IMR-90 (cell line): Measurements from ENCODE around the gene C19orf53. TPM values are rescaled to one million over a fixed set of nuclear protein-coding genes. Genes with fewer than 3 reads are reported as not detected.

Source experiments
- ATAC-seq: fragments of 200-7000 bp; cut with Tn5 transposase; 2 replicates; pipeline ENCODE4 v1.9.1; 2020; ENCODE audit warnings: low read depth, mild to moderate bottlenecking, moderate library complexity
- BruUV-seq: library from RNA; stranded (reverse); fragments of 400-500 nt; replicated peaks from 2 replicates; lab custom pipeline; 2021; lab: Mats Ljungman, UMichigan
- CTCF ChIA-PET: fragments of 300-600 bp; formaldehyde crosslinking; extraction: SDS; loops from one replicate; lab custom pipeline; 2021; ENCODE audit warnings: antibody characterized with exemption; lab: Yijun Ruan, JAX
- POLR2A ChIA-PET: fragments of 300-600 bp; sonication (Branson Sonifier 250); formaldehyde crosslinking; loops from one replicate; lab custom pipeline; 2022; ENCODE audit warnings: antibody characterized with exemption; ENCODE audit not compliant: unreplicated experiment; lab: Charles Lee
- DNase-seq: peaks from one replicate; pipeline ENCODE4 v3.0.0; 2013
- H2AFZ ChIP-seq: replicated peaks from 2 replicates; pipeline ENCODE3; 2013; ENCODE audit warnings: low read length, mild to moderate bottlenecking; ENCODE audit not compliant: poor library complexity
- H2AK5ac ChIP-seq: 2 replicates; pipeline ENCODE4 v1.6.1; 2013; ENCODE audit warnings: low read depth, low read length, inconsistent platforms
- H2AK9ac ChIP-seq: replicated peaks from 2 replicates; pipeline ENCODE3; 2013; ENCODE audit warnings: mild to moderate bottlenecking, low read depth, low read length, moderate library complexity; ENCODE audit not compliant: poor library complexity
- H2BK120ac ChIP-seq: 2 replicates; pipeline ENCODE4 v1.6.1; 2013; ENCODE audit warnings: low read depth, low read length, inconsistent platforms
- H2BK15ac ChIP-seq: 3 replicates; pipeline ENCODE4 v1.6.1; 2013; ENCODE audit warnings: low read depth, low read length, inconsistent platforms
- H2BK20ac ChIP-seq: 2 replicates; pipeline ENCODE4 v1.6.1; 2013; ENCODE audit warnings: low read depth, mild to moderate bottlenecking, inconsistent platforms, low read length, moderate library complexity
- H2BK5ac ChIP-seq: 2 replicates; pipeline ENCODE4 v1.6.1; 2013; ENCODE audit warnings: mild to moderate bottlenecking, low read depth, low read length, inconsistent platforms; ENCODE audit not compliant: poor library complexity, severe bottlenecking
- H3K14ac ChIP-seq: replicated peaks from 2 replicates; pipeline ENCODE4 v1.6.1; 2013; ENCODE audit warnings: low read depth, low read length, inconsistent platforms
- H3K18ac ChIP-seq: 2 replicates; pipeline ENCODE4 v1.6.1; 2013; ENCODE audit warnings: low read depth, low read length, control low read depth
- H3K23ac ChIP-seq: 2 replicates; pipeline ENCODE4 v1.6.1; 2013; ENCODE audit warnings: low read depth, low read length, inconsistent platforms
- H3K27ac ChIP-seq: 2 replicates; pipeline ENCODE4 v1.5.1; 2013; ENCODE audit warnings: mild to moderate bottlenecking, control low read depth, low read length; ENCODE audit not compliant: insufficient read depth
- H3K27me3 ChIP-seq: 2 replicates; pipeline ENCODE4 v1.6.1; 2013; ENCODE audit warnings: low read length; ENCODE audit not compliant: control insufficient read depth, insufficient read depth
- H3K36me3 ChIP-seq: 2 replicates; pipeline ENCODE4 v1.6.1; 2013; ENCODE audit warnings: low read length, mixed read lengths; ENCODE audit not compliant: control insufficient read depth, insufficient read depth
- H3K4ac ChIP-seq: 2 replicates; pipeline ENCODE4 v1.6.1; 2013; ENCODE audit warnings: low read depth, low read length, inconsistent platforms
- H3K4me1 ChIP-seq: 2 replicates; pipeline ENCODE4 v1.6.1; 2013; ENCODE audit warnings: low read length, mixed read lengths; ENCODE audit not compliant: control insufficient read depth, insufficient read depth
- H3K4me2 ChIP-seq: 2 replicates; pipeline ENCODE4 v1.6.1; 2013; ENCODE audit warnings: low read depth, mild to moderate bottlenecking, control low read depth, low read length, moderate library complexity
- H3K4me3 ChIP-seq: 2 replicates; pipeline ENCODE4 v1.5.1; 2013; ENCODE audit warnings: low read depth, mild to moderate bottlenecking, control low read depth, low read length, moderate library complexity; ENCODE audit not compliant: insufficient read depth
- H3K56ac ChIP-seq: 2 replicates; pipeline ENCODE4 v1.6.1; 2013; ENCODE audit warnings: low read length, inconsistent platforms; ENCODE audit not compliant: insufficient read depth; ENCODE audit errors: extremely low read depth
- H3K79me1 ChIP-seq, 2 experiments: 2 replicates each; pipeline ENCODE4 v1.6.1; 2013; ENCODE audit warnings: low read length in 2 of 2, inconsistent platforms in 1 of 2, low read depth in 1 of 2
- H3K9ac ChIP-seq: 2 replicates; pipeline ENCODE4 v1.6.1; 2013; ENCODE audit warnings: low read depth, low read length, control low read depth
- H3K9me1 ChIP-seq: 2 replicates; pipeline ENCODE4 v1.6.1; 2013; ENCODE audit warnings: low read length, inconsistent platforms; ENCODE audit not compliant: insufficient read depth
- H3K9me3 ChIP-seq: 2 replicates; pipeline ENCODE4 v1.6.1; 2013; ENCODE audit warnings: low read length; ENCODE audit not compliant: control insufficient read depth, insufficient read depth
- H4K20me1 ChIP-seq: 2 replicates; pipeline ENCODE4 v1.6.1; 2013; ENCODE audit warnings: low read length, inconsistent platforms; ENCODE audit not compliant: insufficient read depth
- H4K5ac ChIP-seq: 2 replicates; pipeline ENCODE4 v1.6.1; 2013; ENCODE audit warnings: mild to moderate bottlenecking, low read depth, low read length, control low read depth
- H4K8ac ChIP-seq, 2 experiments: 2 replicates each; pipeline ENCODE4 v1.6.1; 2013; ENCODE audit warnings: low read depth in 2 of 2, low read length in 2 of 2, control low read depth in 1 of 2, inconsistent platforms in 1 of 2
- H4K91ac ChIP-seq: 2 replicates; pipeline ENCODE4 v1.6.1; 2013; ENCODE audit warnings: low read depth, low read length, inconsistent platforms; ENCODE audit not compliant: insufficient read depth
- BHLHE40 ChIP-seq: fragments of 150-350 bp; IDR thresholded peaks from 2 replicates; pipeline ENCODE4 v1.6.1; 2016; ENCODE audit warnings: mild to moderate bottlenecking, low read depth, low read length
- CEBPB ChIP-seq: IDR thresholded peaks from 2 replicates; pipeline ENCODE4 v1.6.1; 2012; ENCODE audit warnings: low read depth, low read length, improper control_type of control experiment
- CHD1 ChIP-seq: IDR thresholded peaks from 2 replicates; pipeline ENCODE4 v1.6.1; 2012; ENCODE audit warnings: low read depth, low read length, improper control_type of control experiment
- CTCF ChIP-seq: conservative IDR thresholded peaks from 2 replicates; pipeline ENCODE4 v1.5.1; 2012; ENCODE audit warnings: mild to moderate bottlenecking, low read depth, low read length, improper control_type of control experiment
- ELK1 ChIP-seq: fragments of 150-350 bp; IDR thresholded peaks from 2 replicates; pipeline ENCODE4 v1.6.1; 2016; ENCODE audit warnings: low read depth, mild to moderate bottlenecking, low read length, moderate library complexity, borderline replicate concordance
- FOS ChIP-seq: fragments of 150-350 bp; IDR thresholded peaks from 2 replicates; pipeline ENCODE4 v1.6.1; 2016; ENCODE audit warnings: low read depth, low read length
- MAFK ChIP-seq: IDR thresholded peaks from 2 replicates; pipeline ENCODE4 v1.6.1; 2012; ENCODE audit warnings: low read depth, low read length, improper control_type of control experiment
- MAZ ChIP-seq: IDR thresholded peaks from 2 replicates; pipeline ENCODE4 v1.6.1; 2012; ENCODE audit warnings: low read depth, mild to moderate bottlenecking, low read length, improper control_type of control experiment, moderate library complexity, borderline replicate concordance
- MXI1 ChIP-seq: IDR thresholded peaks from 2 replicates; pipeline ENCODE4 v1.6.1; 2012; ENCODE audit warnings: low read depth, mild to moderate bottlenecking, low read length, moderate library complexity, borderline replicate concordance
- NFE2L2 ChIP-seq: fragments of 150-350 bp; IDR thresholded peaks from 2 replicates; pipeline ENCODE4 v1.6.1; 2016; ENCODE audit warnings: low read depth, mild to moderate bottlenecking, low read length
- RAD21 ChIP-seq: IDR thresholded peaks from 2 replicates; pipeline ENCODE4 v1.6.1; 2012; ENCODE audit warnings: low read length, improper control_type of control experiment
- RCOR1 ChIP-seq: IDR thresholded peaks from 2 replicates; pipeline ENCODE4 v1.6.1; 2012; ENCODE audit warnings: mild to moderate bottlenecking, low read length, improper control_type of control experiment; ENCODE audit not compliant: insufficient replicate concordance
- RFX5 ChIP-seq: IDR thresholded peaks from 2 replicates; pipeline ENCODE4 v1.8.0; 2012; ENCODE audit warnings: low read depth, mild to moderate bottlenecking, low read length, moderate library complexity
- SMC3 ChIP-seq: fragments of 150-350 bp; IDR thresholded peaks from 2 replicates; pipeline ENCODE4 v1.6.1; 2016; ENCODE audit warnings: low read depth, mild to moderate bottlenecking, antibody characterized with exemption, low read length, moderate library complexity
- WGBS, 2 experiments: methylation state at CpG; one replicate each; pipeline versions ENCODE4 v1.1.5 to v1.1.7; 2013; ENCODE audit warnings: missing lambda C conversion rate in 2 of 2; ENCODE audit not compliant: insufficient read length in 1 of 2; ENCODE audit errors: extremely low coverage in 2 of 2; 5-methylcytosine and 5-hydroxymethylcytosine counted together
- dilution Hi-C: fragments of 300-500 bp; cut with HindIII; formaldehyde crosslinking; loops from one replicate; pipeline ENCODE4 v1.14.3; 2018; ENCODE audit warnings: low sequenced_read_pairs; ENCODE audit not compliant: unreplicated experiment
- in situ Hi-C: fragments of 300-500 bp; cut with MboI; formaldehyde crosslinking; loops from 3 replicates; pipeline ENCODE4 v1.14.3; 2019; ENCODE audit warnings: low sequenced_read_pairs, inconsistent platforms, mixed read lengths
- intact Hi-C: fragments of 100-400 bp; cut with micrococcal nuclease; formaldehyde crosslinking; loops from 2 replicates; pipeline ENCODE4 v1.10.0; 2022
- polyA plus RNA-seq, 3 experiments: library from polyadenylated mRNA; depleted of rRNA; stranded (reverse); fragments of >200 nt; gene quantifications; 2 replicates each; pipeline ENCODE4 v1.2.3, GENCODE V29; 2012; ENCODE audit warnings: low replicate concordance in 1 of 3
- total RNA-seq: library from RNA; depleted of rRNA; stranded (reverse); fragments of >200 nt; gene quantifications from 2 replicates; pipeline ENCODE4 v1.2.3, GENCODE V29; 2012

C19orf53 gene
- total and polyA plus RNA-seq, 2 of the 4 experiments (the other 2 are of a cell fraction) = 61.3 to 290 TPM

GRCh38 chr19:13731147-13731964, 42.9 kb upstream of the C19orf53 start:
- peak overlapping the region; percentile 84 for H3K9ac ChIP-seq
- in situ Hi-C loops = loop anchor here (25.0 kb wide), 1 partner anchor 744 kb away; the partner anchor contains the start of gene NFIX
- H3K79me1 ChIP-seq = peaks cover 8 to 18% of the 10 kb centered on the region in 2 experiments
- H3K14ac ChIP-seq = peak overlapping the region; percentile 99
- peak overlapping the region; percentile 87 for H3K4me2 ChIP-seq
- peaks cover 10% of the 10 kb centered on the region for H3K4me1 ChIP-seq
- H4K5ac ChIP-seq = peak overlapping the region; percentile 88
- H2AFZ ChIP-seq = peak overlapping the region; percentile 96
- peak overlapping the region; percentile 87 for H3K27ac ChIP-seq
- H2BK20ac ChIP-seq = peak overlapping the region; percentile 93
- no peaks in the 10 kb centered on the region for H3K36me3 ChIP-seq
- peak overlapping the region; percentile 100 for H3K4ac ChIP-seq
- no peaks in the 10 kb centered on the region for H3K27me3 ChIP-seq
- DNase-seq (peak; percentile 98), ATAC-seq (peak; percentile 98)
- WGBS, 2 experiments = 0% methylated on average over 8 of the region's 39 CpGs; no CpG with 5 or more reads in 1 of the 2 experiments
- intact Hi-C loops = loop anchor here (5.0 kb wide), 1 partner anchor 131 kb away; no protein-coding TSS in a partner anchor
- no peaks in the 10 kb centered on the region for H3K9me3 ChIP-seq
- BruUV-seq = no TSS peak
- H2BK120ac ChIP-seq = peak overlapping the region; percentile 98
- dilution Hi-C loops = no loop called here
- peak overlapping the region; percentile 99 for H2AK9ac ChIP-seq
- peak overlapping the region; percentile 86 to 100 for H4K8ac ChIP-seq
- H2BK15ac ChIP-seq = peak overlapping the region; percentile 100
- H4K20me1 ChIP-seq = peaks cover 4% of the 10 kb centered on the region
- peak overlapping the region; percentile 100 for H3K23ac ChIP-seq
- H4K91ac ChIP-seq = peak overlapping the region; percentile 100
- peak overlapping the region; percentile 91 for H2BK5ac ChIP-seq
- H3K56ac ChIP-seq = peak overlapping the region; percentile 99
- H3K9me1 ChIP-seq = peaks cover 14% of the 10 kb centered on the region; the same call in 1 of the 2 replicates
- CTCF ChIA-PET = interaction anchor here (1.5 kb wide), 1 partner anchor 10 kb away, joined by 5 read pairs; no protein-coding TSS in a partner anchor
- peak overlapping the region; percentile 52 for H3K4me3 ChIP-seq
- H3K18ac ChIP-seq = peak overlapping the region; percentile 86
- peak overlapping the region; percentile 87 for H2AK5ac ChIP-seq
- POLR2A ChIA-PET = interaction anchor here (0.6 to 1.0 kb wide), 2 partner anchors 16 to 44 kb away, joined by 3 to 4 read pairs; a partner anchor contains a TSS
- TF ChIP-seq BHLHE40 (peak; percentile 30; the same call in 1 of the 2 replicates), SMC3 (no peak), CEBPB (peak; percentile 74; the same call in 1 of the 2 replicates), ELK1 (no peak), CHD1 (peak; percentile 85; the same call in 1 of the 2 replicates), RCOR1 (no peak), FOS (peak; percentile 96), NFE2L2 (no peak), RFX5 (no peak), MXI1 (peak; percentile 76), RAD21 (no peak), MAZ (no peak), CTCF (no peak), MAFK (no peak)
